ENCODE results near the gene PSMA4.
"Not testable (repeated sequence)": the region's sequence is repeated elsewhere in the genome, so short reads cannot be mapped to it uniquely, and the experiment has no call there.

PSMA4 gene

GRCh38 chr15:78552597-78552996 lies 12.4 kb downstream of the PSMA4 start:
- DNase-seq: no peak

GRCh38 chr15:78560201-78560600 lies 20.0 kb downstream of the PSMA4 start:
- DNase-seq: not testable (repeated sequence)

- no peak for DNase-seq
These were observed 21.2 kb downstream of the PSMA4 start for GRCh38 chr15:78561490-78561889.

DNA sequence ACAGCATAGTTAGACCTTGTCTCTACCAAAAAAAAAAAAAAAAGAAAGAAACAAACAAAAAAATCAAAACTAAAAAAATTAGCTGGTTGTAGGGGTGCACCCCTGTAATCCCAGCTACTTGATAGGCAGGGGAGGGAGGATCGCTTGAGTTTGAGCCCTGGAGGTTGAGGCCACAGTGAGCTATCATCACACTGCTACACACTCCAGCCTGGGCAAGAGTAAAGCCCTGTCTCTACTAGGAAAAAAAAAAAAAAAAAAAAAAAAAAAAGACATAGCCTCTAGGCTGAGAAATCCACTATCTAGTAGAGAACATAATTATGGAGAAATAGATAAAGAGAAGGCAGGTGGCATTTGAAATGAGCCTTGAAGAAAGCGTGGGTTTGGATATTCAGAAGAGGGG lies 22.8 kb downstream of the PSMA4 start:
- DNase-seq: no peak

DNA sequence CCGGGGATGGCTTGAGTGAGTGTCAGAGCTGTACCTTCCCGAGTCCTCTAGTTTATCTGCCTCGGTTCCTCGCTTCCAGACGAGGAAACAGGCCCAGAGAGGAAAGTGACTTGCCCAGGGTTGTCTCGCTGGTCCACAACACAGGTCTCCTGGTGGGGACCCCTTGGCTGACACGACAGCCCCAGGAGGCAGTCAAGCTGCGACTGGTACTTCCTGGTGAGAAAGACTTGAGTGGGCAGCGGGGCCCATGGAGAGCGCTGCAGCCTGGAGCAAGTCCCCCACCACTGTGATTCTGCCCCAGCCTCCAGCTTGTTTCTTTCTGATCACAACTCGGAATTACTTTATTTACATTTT lies 24.5 kb downstream of the PSMA4 start:
- no peak for DNase-seq

DNA sequence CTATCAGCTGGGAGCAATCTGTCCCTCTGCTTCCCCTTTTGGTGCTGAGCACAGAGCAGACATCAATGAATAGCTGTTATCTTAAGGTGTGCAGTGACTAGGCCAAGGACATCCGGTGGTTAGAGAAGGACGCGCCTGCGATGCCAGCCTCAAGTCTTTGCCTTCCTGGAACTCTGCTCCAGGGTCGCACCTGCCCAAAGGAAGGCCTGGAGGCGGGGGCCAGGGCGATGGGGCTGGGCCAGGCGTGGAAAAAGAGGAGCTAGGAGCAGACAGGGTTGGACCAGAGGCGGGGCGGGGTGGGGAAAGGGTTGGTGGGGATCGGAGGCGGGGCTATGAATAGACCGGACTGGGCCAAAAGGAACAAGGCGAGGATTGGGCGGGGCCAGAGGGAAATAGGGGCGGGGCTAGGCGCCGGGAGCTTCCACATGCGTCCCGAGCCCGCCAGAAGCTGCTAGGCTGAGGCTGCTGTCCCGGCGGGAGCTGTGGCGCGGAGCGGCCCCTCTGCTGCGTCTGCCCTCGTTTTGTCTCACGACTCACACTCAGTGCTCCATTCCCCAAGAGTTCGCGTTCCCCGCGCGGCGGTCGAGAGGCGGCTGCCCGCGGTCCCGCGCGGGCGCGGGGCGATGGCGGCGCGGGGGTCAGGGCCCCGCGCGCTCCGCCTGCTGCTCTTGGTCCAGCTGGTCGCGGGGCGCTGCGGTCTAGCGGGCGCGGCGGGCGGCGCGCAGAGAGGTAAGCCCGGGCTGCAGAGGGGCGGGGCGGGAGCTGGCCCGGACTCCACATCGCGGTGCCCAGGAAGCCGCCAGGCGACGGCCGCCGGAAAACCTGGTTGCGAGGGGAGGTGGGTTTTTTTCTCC lies 25.1 kb downstream of the PSMA4 start, which contains the start of gene CHRNA5:
Gene CHRNA5 (plus strand): TSS at position 424 of the 854 bp plus-strand sequence. CDS start 200 bp downstream, at position 624.
- peak; percentile 25 for DNase-seq

DNA sequence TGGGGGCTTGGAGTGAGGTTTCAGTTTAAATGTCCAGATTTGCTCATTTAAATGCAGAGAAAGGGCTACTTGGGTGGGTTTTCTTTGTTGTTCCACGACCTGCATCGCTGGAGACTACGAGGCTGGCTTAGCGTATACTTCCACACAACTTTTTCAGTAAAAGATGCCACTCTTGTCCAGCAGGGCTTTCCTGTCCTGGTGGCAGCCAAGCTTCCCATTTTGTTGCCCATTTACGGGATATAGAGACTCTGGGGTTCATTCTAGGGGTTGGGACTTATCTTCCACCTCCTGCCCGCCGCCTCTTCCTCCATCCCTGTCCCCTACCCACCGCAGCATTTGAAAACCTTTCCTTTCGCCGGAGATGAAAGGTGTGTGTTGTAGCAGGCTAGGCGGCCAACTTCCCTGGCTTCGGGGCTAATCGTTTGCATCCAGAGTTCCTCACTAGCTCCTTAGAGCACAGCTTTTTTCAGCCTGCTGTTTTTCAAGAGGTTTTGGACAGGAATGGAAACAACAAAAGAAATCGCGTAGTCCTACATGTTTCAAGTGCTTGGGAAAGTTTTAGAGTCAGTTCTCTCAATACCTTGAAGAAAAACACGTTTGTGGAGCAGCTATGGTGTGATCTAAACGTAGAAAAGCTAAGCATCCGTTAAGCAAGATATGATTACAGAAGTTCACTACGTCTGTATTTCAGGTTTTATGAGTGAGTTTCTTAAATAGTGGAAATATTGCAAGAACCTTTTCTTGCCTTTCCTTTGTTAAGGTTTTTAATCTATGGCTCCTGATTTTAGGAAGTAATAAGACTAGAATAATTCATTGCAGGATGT lies 25.9 kb downstream of the PSMA4 start:
- no peak for DNase-seq

- DNase-seq: no peak
These were observed 27.3 kb downstream of the PSMA4 start for GRCh38 chr15:78567531-78567930.

DNA sequence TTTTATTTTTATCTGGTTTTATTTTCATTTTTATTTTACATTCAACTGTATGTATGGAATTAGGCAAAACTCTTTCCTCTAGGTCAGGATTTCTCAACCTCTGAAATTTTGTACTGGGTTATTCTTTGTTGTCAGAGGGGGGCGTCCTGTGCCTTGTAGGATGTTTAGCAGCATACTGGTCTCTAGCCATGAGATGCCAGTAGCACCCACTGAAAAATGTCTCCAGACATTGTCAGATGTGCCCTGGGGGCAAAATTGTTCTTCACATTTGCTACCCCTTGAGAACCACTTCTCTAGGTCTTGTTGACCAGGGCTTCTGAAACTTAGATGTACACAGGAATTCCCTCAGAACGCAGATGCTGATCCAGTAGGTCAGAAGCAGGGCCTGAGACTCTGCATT lies 30.5 kb downstream of the PSMA4 start:
- DNase-seq: no peak

DNA sequence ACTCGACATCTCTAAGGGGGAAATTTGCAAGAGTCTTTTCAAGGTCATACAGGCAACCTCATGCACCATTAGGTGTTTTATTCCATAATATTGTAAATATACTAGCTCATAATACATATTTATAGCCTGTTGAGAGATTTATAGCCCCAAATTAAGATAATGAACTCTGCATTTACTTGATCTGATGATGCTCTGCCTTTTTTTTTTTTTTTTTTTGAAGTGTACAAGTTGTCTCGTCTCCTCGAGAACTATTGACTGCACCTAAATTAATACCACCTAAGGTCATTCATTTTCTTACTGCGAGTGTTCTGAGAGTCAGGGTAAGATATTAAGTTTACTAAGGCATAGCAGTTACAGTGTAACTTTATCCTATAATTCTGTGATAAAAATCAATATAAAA lies 31.1 kb downstream of the PSMA4 start:
- DNase-seq: no peak

DNA sequence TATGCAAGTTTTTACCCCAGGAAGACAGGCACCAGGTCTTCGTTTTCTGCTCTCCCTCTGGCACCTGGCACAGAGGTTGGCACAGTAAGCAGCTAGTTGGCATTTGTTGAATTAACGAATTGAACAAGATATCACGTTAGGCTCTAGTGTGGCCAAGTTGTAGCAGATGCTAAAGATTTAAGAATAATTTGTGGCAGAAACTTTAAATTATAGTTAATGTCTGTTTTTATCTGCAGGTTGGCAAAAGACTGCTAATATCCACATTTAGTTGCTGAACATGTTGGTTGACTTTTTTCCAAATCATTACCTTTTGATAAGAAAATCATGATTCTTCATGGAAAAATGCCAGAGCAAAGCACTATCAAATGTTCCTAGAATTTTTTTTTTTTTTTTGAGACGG lies 33.2 kb downstream of the PSMA4 start:
- DNase-seq: no peak

GRCh38 chr15:78574944-78575343 lies 34.7 kb downstream of the PSMA4 start:
- no peak for DNase-seq

DNA sequence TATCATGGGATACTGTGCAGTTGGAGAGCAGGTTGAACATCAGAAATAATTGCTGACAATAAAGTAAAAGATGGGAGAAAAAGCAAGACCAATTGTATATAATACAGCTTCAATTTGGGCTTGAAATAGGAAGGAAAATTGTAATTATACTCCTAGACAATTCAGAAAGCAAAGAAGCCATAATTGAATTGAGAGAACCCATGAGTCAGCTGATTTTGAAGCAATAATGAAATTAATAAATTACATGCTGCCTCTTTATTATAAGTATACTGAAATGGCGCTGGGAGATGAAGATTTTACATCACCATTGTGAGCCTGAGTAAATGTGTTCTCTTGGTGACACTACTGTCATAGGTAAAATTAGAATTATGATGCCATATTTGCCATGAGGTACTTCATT lies 57.3 kb downstream of the PSMA4 start:
- DNase-seq: no peak

DNA sequence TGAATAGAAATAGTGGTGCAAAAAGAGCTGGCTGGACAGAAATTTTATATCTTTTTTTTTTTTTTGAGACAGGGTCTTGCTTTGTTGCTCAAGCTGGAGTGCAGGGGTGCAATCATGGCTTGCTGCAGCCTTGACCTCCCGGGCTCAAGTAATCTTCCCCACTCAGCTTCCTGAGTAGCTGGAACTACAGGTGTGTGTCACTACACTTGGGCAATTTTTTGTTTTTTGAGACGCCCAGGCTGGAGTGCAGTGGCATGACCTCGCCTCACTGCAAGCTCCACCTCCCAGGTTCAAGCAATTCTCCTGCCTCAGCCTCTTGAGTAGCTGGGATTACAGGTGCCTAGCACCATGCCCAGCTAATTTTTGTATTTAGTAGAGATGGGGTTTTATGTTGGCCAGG lies 58.1 kb downstream of the PSMA4 start:
- DNase-seq: no peak

- DNase-seq: no peak
These were observed 58.9 kb downstream of the PSMA4 start for GRCh38 chr15:78599189-78599588.

Data from NCI-H2107 (cell line).